ENCODE results near the gene P2RY11. TPM values are rescaled to one million over a fixed set of nuclear protein-coding genes. Genes with fewer than 3 reads are reported as not detected.

The P2RY11 gene
- total RNA-seq, 1 donor from 2014 or later = 19.3 TPM

- peaks cover 13% of the 10 kb centered on the region for H3K27me3 Mint-ChIP-seq (ENCODE audit: low read depth, unreplicated experiment)
- peaks cover 21% of the 10 kb centered on the region for H3K79me2 ChIP-seq (ENCODE audit: insufficient read depth, low read length)
- TF ChIP-seq EZH2 (IDR thresholded peaks at IDR 0.05; ENCODE audit: insufficient read depth, low read length) (no peak), CTCF (IDR thresholded peaks at IDR 0.05; ENCODE audit: insufficient read depth, low read depth, low read length) (no peak)
- H3K9me3 Mint-ChIP-seq (ENCODE audit: unreplicated experiment) = no peaks in the 10 kb centered on the region
- no peak overlapping the region for H3K9ac ChIP-seq (ENCODE audit: low read length)
- FAIRE-seq (no peak), DNase-seq (ENCODE audit: low read depth) (no peak)
- H3K4me1 ChIP-seq (ENCODE audit: insufficient read depth, low read length) = peaks cover 9% of the 10 kb centered on the region
- H3K36me3 ChIP-seq (ENCODE audit: insufficient read depth, low read length) = no peaks in the 10 kb centered on the region
- H3K36me3 Mint-ChIP-seq (ENCODE audit: low read depth, unreplicated experiment) = peaks cover 2% of the 10 kb centered on the region
- H4K20me1 ChIP-seq (ENCODE audit: insufficient read depth, low read length) = peaks cover 8% of the 10 kb centered on the region
- peaks cover 7% of the 10 kb centered on the region for H3K4me1 Mint-ChIP-seq (ENCODE audit: low read depth, unreplicated experiment)
- no peaks in the 10 kb centered on the region for H3K27me3 ChIP-seq (ENCODE audit: insufficient read depth, low read length)
- H3K9me3 ChIP-seq (ENCODE audit: insufficient read depth, low read depth, low read length) = no peaks in the 10 kb centered on the region
- H2AFZ ChIP-seq (ENCODE audit: low read depth, low read length) = no peak overlapping the region
- H3K27ac ChIP-seq (ENCODE audit: low read depth, low read length) = no peak overlapping the region
- no peak overlapping the region for H3K27ac Mint-ChIP-seq (ENCODE audit: unreplicated experiment)
- H3K4me3 Mint-ChIP-seq (ENCODE audit: unreplicated experiment) = no peak overlapping the region
- no peak overlapping the region for H3K4me3 ChIP-seq (ENCODE audit: insufficient read depth, low read depth, low read length)
- H3K4me2 ChIP-seq (ENCODE audit: low read length) = no peak overlapping the region
Measured at GRCh38 chr19:10102787-10103236, 8.7 kb upstream of the P2RY11 start.

GRCh38 chr19:10104130-10104513, 7.4 kb upstream of the P2RY11 start:
- no peak for TF ChIP-seq EZH2 (IDR thresholded peaks at IDR 0.05; ENCODE audit: insufficient read depth, low read length)
- no peak for TF ChIP-seq CTCF (IDR thresholded peaks at IDR 0.05; ENCODE audit: insufficient read depth, low read depth, low read length)
- peaks cover 16% of the 10 kb centered on the region for H4K20me1 ChIP-seq (ENCODE audit: insufficient read depth, low read length)
- H3K4me2 ChIP-seq (ENCODE audit: low read length) = no peak overlapping the region
- Mint-ChIP-seq H3K4me1 (ENCODE audit: low read depth, unreplicated experiment) (peaks cover 9% of the 10 kb centered on the region), H3K9me3 (ENCODE audit: unreplicated experiment) (no peaks in the 10 kb centered on the region), H3K36me3 (ENCODE audit: low read depth, unreplicated experiment) (peaks cover 4% of the 10 kb centered on the region), H3K27me3 (ENCODE audit: low read depth, unreplicated experiment) (peaks cover 8% of the 10 kb centered on the region), H3K4me3 (ENCODE audit: unreplicated experiment) (no peak overlapping the region), H3K27ac (ENCODE audit: unreplicated experiment) (no peak overlapping the region)
- no peaks in the 10 kb centered on the region for H3K9me3 ChIP-seq (ENCODE audit: insufficient read depth, low read depth, low read length)
- H3K79me2 ChIP-seq (ENCODE audit: insufficient read depth, low read length) = peaks cover 33% of the 10 kb centered on the region
- no peak overlapping the region for H3K9ac ChIP-seq (ENCODE audit: low read length)
- H2AFZ ChIP-seq (ENCODE audit: low read depth, low read length) = no peak overlapping the region
- H3K27ac ChIP-seq (ENCODE audit: low read depth, low read length) = no peak overlapping the region
- no peak overlapping the region for H3K4me3 ChIP-seq (ENCODE audit: insufficient read depth, low read depth, low read length)
- peaks cover 8% of the 10 kb centered on the region for H3K36me3 ChIP-seq (ENCODE audit: insufficient read depth, low read length)
- DNase-seq (ENCODE audit: low read depth) = no peak
- H3K27me3 ChIP-seq (ENCODE audit: insufficient read depth, low read length) = no peaks in the 10 kb centered on the region
- peaks cover 9% of the 10 kb centered on the region for H3K4me1 ChIP-seq (ENCODE audit: insufficient read depth, low read length)
- no peak for FAIRE-seq

GRCh38 chr19:10104665-10105508, 6.6 kb upstream of the P2RY11 start:
- H3K36me3 ChIP-seq (ENCODE audit: insufficient read depth, low read length) = peaks cover 13% of the 10 kb centered on the region
- H3K4me1 Mint-ChIP-seq (ENCODE audit: low read depth, unreplicated experiment) = peaks cover 9% of the 10 kb centered on the region
- TF ChIP-seq CTCF (IDR thresholded peaks at IDR 0.05; ENCODE audit: insufficient read depth, low read depth, low read length) (no peak), EZH2 (IDR thresholded peaks at IDR 0.05; ENCODE audit: insufficient read depth, low read length) (no peak)
- FAIRE-seq (no peak), DNase-seq (ENCODE audit: low read depth) (no peak)
- peaks cover 9% of the 10 kb centered on the region for H3K4me1 ChIP-seq (ENCODE audit: insufficient read depth, low read length)
- peaks cover 4% of the 10 kb centered on the region for H3K36me3 Mint-ChIP-seq (ENCODE audit: low read depth, unreplicated experiment)
- H3K4me3 Mint-ChIP-seq (ENCODE audit: unreplicated experiment) = no peak overlapping the region
- H3K9me3 Mint-ChIP-seq (ENCODE audit: unreplicated experiment) = no peaks in the 10 kb centered on the region
- no peaks in the 10 kb centered on the region for H3K27me3 ChIP-seq (ENCODE audit: insufficient read depth, low read length)
- H3K9ac ChIP-seq (ENCODE audit: low read length) = no peak overlapping the region
- no peak overlapping the region for H2AFZ ChIP-seq (ENCODE audit: low read depth, low read length)
- H3K9me3 ChIP-seq (ENCODE audit: insufficient read depth, low read depth, low read length) = no peaks in the 10 kb centered on the region
- peaks cover 4% of the 10 kb centered on the region for H3K27me3 Mint-ChIP-seq (ENCODE audit: low read depth, unreplicated experiment)
- no peak overlapping the region for H3K27ac ChIP-seq (ENCODE audit: low read depth, low read length)
- H3K4me2 ChIP-seq (ENCODE audit: low read length) = no peak overlapping the region
- H3K27ac Mint-ChIP-seq (ENCODE audit: unreplicated experiment) = no peak overlapping the region
- H3K79me2 ChIP-seq (ENCODE audit: insufficient read depth, low read length) = peaks cover 41% of the 10 kb centered on the region
- peaks cover 21% of the 10 kb centered on the region for H4K20me1 ChIP-seq (ENCODE audit: insufficient read depth, low read length)
- no peak overlapping the region for H3K4me3 ChIP-seq (ENCODE audit: insufficient read depth, low read depth, low read length)

Data from astrocyte (in vitro differentiated cells and primary cell).